Smooth muscle cell (in vitro differentiated cells): Measurements from ENCODE around the gene CENPU. TPM values are rescaled to one million over a fixed set of nuclear protein-coding genes. Genes with fewer than 3 reads are reported as not detected.
"Not testable (repeated sequence)": the region's sequence is repeated elsewhere in the genome, so short reads cannot be mapped to it uniquely, and the experiment has no call there.

Source experiments
- DNase-seq: peaks from one replicate; lab custom pipeline; 2025; ENCODE audit not compliant: unreplicated experiment; lab: John Stamatoyannopoulos, UW
- H2AFZ ChIP-seq: fragments of 200-600 bp; sonication (generic); 2 replicates; pipeline ENCODE4 v1.6.0; 2016; ENCODE audit warnings: antibody characterized with exemption, low read depth, mild to moderate bottlenecking
- H3F3A ChIP-seq: fragments of 200-600 bp; sonication (generic); 2 replicates; pipeline ENCODE4 v1.6.0; 2017; ENCODE audit warnings: antibody characterized with exemption, low read depth
- H3K27ac ChIP-seq: fragments of 200-600 bp; sonication (generic); 2 replicates; pipeline ENCODE4 v1.5.1; 2016; ENCODE audit warnings: low read depth, mild to moderate bottlenecking
- H3K27me3 ChIP-seq: fragments of 200-600 bp; sonication (generic); 2 replicates; pipeline ENCODE4 v1.6.1; 2016; ENCODE audit warnings: low read depth, mild to moderate bottlenecking
- H3K36me3 ChIP-seq: fragments of 200-600 bp; sonication (generic); 2 replicates; pipeline ENCODE4 v1.5.1; 2016; ENCODE audit warnings: low read depth
- H3K4me1 ChIP-seq: fragments of 200-600 bp; sonication (generic); 2 replicates; pipeline ENCODE4 v1.5.1; 2016; ENCODE audit warnings: low read depth
- H3K4me2 ChIP-seq: fragments of 200-600 bp; sonication (generic); 2 replicates; pipeline ENCODE4 v1.6.0; 2016; ENCODE audit warnings: mild to moderate bottlenecking
- H3K4me3 ChIP-seq: fragments of 200-600 bp; sonication (generic); 2 replicates; pipeline ENCODE4 v1.5.1; 2016; ENCODE audit warnings: mild to moderate bottlenecking
- H3K79me2 ChIP-seq: fragments of 200-600 bp; sonication (generic); 2 replicates; pipeline ENCODE4 v1.6.0; 2016; ENCODE audit warnings: low read depth, mild to moderate bottlenecking
- H3K9ac ChIP-seq: fragments of 200-600 bp; sonication (generic); 2 replicates; pipeline ENCODE4 v1.6.0; 2016; ENCODE audit warnings: low read depth
- H3K9me3 ChIP-seq: fragments of 200-600 bp; sonication (generic); replicated peaks from 2 replicates; pipeline ENCODE4 v1.5.1; 2016; ENCODE audit warnings: low read depth
- H4K20me1 ChIP-seq: fragments of 200-600 bp; sonication (generic); 2 replicates; pipeline ENCODE4 v1.6.0; 2016; ENCODE audit warnings: low read depth
- WGBS: methylation state at CpG from one replicate; pipeline ENCODE4 v1.1.7; 2016; ENCODE audit warnings: low lambda C conversion rate; 5-methylcytosine and 5-hydroxymethylcytosine counted together
- polyA plus RNA-seq: library from polyadenylated mRNA; unstranded; fragments of >200 nt; fragmentation: Nextera tagmentation; extraction: Ambion mirVana; gene quantifications from 2 replicates; pipeline ENCODE4 v1.2.1, GENCODE V29; 2016
- total RNA-seq: library from RNA; depleted of rRNA; stranded (reverse); fragments of >200 nt; gene quantifications from 2 replicates; pipeline ENCODE4 v1.2.3, GENCODE V29; 2014
- TF ChIP-seq, protein P1 (sequence below): fragments of 200-600 bp; sonication (generic); IDR thresholded peaks from 2 replicates; pipeline ENCODE4 v1.5.1; 2017; ENCODE audit warnings: borderline replicate concordance, mild to moderate bottlenecking, antibody characterized with exemption; ENCODE audit not compliant: insufficient read depth, poor library complexity, severe bottlenecking

CENPU gene
- total RNA-seq = 12.9 and 18.4 TPM in 2 replicates
- polyA plus RNA-seq = 9.1 and 12.2 TPM in 2 replicates

DNA sequence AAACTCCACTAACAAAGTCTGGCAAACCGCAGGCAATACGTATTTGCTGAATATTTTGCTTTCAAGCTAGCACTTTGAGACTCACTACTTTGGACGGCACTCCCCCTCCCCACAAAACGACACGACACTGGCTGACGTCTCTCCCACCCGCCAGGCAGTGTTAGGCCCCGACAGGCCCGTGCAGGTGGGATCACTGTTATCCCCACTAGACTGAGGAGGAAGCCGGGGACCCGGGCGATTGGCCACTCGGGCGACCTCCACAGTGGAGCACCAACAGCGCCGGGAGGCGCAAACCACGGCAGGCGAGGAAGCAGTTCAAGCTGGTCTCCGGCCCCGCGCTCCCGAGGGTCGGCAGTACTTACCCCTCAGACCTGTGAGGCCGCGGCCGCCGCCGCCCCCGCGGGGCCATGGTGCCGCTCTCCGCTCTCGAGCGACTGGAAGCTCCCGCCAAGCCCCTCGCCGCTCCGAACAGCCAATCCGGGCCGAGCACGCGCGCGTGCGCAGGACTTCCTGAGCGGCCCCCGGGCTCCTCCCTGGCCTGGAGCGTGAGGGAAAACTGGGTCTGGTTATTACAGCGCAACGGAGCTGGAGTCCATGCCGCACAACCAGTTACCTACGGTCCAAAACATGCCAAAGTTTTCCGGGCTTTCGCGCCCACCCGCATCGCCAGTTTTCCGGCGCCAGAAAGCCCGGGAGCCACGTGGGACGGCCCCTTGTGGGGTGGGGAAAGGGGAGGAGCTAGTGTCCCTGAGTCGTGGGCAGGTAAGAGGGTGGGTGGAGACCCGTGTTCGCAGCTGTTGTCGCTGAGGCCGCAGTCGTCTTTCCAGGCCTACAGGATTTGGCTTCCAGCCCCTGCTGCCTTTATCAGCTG, at the start of gene CENPU:
Gene CENPU (minus strand): TSS at position 443 of the 871 bp plus-strand sequence. CDS start 34 bp downstream, at position 409.
- peaks cover 12% of the 10 kb centered on the region for H3K79me2 ChIP-seq
- 2% methylated on average over 51 of the region's 69 CpGs for WGBS
- no peaks in the 10 kb centered on the region for H3K9me3 ChIP-seq

DNA sequence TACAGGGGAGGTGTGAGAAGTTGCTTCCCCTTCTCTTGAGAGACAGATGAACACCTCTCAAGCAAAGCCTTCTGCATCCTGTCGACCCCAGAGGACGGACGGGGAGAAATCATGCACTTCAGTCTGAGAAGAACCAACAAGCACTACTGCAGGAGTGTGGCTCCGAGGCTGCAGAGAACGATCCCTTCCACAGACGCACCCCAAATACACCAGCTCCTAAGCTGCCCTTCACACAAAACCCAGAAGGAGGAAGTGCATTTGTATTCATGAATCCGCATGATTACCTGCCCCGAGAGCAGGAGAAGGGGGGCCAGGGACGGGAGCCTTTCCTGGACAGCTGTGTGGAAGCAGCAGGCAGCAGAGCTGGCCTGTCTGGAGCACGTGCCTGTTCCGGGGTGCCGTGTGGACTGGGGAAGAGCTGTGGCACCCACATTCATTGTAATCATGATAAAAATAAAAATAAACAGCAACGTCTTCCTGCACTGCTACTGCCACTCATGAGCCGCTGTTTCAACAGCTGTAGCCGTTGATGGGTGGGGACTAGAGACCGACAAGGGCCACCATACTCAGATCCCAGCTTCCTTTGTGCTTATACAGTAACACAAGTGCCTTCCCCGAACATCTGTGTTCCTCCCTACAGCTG, 49.0 kb upstream of the CENPU start:
- H3K4me2 ChIP-seq = no peak overlapping the region
- no peaks in the 10 kb centered on the region for H3K4me1 ChIP-seq
- H3K79me2 ChIP-seq = no peaks in the 10 kb centered on the region
- H3K27ac ChIP-seq = no peak overlapping the region
- TF ChIP-seq, protein P1, sequence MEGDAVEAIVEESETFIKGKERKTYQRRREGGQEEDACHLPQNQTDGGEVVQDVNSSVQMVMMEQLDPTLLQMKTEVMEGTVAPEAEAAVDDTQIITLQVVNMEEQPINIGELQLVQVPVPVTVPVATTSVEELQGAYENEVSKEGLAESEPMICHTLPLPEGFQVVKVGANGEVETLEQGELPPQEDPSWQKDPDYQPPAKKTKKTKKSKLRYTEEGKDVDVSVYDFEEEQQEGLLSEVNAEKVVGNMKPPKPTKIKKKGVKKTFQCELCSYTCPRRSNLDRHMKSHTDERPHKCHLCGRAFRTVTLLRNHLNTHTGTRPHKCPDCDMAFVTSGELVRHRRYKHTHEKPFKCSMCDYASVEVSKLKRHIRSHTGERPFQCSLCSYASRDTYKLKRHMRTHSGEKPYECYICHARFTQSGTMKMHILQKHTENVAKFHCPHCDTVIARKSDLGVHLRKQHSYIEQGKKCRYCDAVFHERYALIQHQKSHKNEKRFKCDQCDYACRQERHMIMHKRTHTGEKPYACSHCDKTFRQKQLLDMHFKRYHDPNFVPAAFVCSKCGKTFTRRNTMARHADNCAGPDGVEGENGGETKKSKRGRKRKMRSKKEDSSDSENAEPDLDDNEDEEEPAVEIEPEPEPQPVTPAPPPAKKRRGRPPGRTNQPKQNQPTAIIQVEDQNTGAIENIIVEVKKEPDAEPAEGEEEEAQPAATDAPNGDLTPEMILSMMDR = no peak
- no peak for DNase-seq
- H2AFZ ChIP-seq = no peak overlapping the region
- WGBS = 83% methylated on average over 17 of the region's 17 CpGs
- no peaks in the 10 kb centered on the region for H3K27me3 ChIP-seq
- H3K36me3 ChIP-seq = no peaks in the 10 kb centered on the region
- H3K9ac ChIP-seq = no peak overlapping the region
- H3K4me3 ChIP-seq = no peak overlapping the region
- no peaks in the 10 kb centered on the region for H3K9me3 ChIP-seq
- no peaks in the 10 kb centered on the region for H3F3A ChIP-seq
- H4K20me1 ChIP-seq = no peaks in the 10 kb centered on the region

More for the DNA sequence above, at the start of gene CENPU:
- Histone ChIP-seq H3K4me3 (peak within 1 kb of the TSS; percentile 86), H3K27me3 (no peaks in the 10 kb centered on the region), H3K36me3 (no peaks in the 10 kb centered on the region), H3F3A (no peaks in the 10 kb centered on the region), H3K27ac (peak within 1 kb of the TSS; percentile 63), H3K4me1 (peaks cover 15% of the 10 kb centered on the region), H3K4me2 (peak within 1 kb of the TSS; percentile 99), H4K20me1 (no peaks in the 10 kb centered on the region), H3K9ac (peak within 1 kb of the TSS; percentile 70), H2AFZ (peak within 1 kb of the TSS; percentile 99)
- TF ChIP-seq, protein P1 = no peak
- DNase-seq = peak; percentile 92

DNA sequence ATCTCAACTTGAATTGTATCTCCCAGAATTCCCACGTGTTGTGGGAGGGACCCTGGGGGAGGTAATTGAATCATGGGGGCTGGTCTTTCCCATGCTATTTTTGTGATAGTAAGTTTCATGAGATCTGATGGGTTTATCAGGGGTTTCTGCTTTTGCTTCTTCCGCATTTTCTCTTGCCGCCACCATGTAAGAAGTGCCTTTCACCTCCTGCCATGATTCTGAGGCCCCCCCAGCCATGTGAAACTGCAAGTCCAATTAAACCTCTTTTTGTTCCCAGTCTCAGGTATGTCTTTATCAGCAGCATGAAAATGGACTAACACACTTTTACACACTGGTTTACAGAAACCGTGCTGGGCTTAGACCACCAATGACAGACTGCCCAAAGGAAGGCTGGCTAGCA, 45.3 kb upstream of the CENPU start:
- H3K4me2 ChIP-seq, H3K9me3 ChIP-seq, H3K9ac ChIP-seq, DNase-seq, H3K27ac ChIP-seq, H3K4me3 ChIP-seq, H3K27me3 ChIP-seq, H3K4me1 ChIP-seq, H3F3A ChIP-seq, H2AFZ ChIP-seq, H3K79me2 ChIP-seq, H4K20me1 ChIP-seq, H3K36me3 ChIP-seq: not testable (repeated sequence)
- WGBS = 93% methylated on average over 4 of the region's 4 CpGs

- no peaks in the 10 kb centered on the region for H3F3A ChIP-seq
- H3K9me3 ChIP-seq = no peaks in the 10 kb centered on the region
- no peaks in the 10 kb centered on the region for H3K79me2 ChIP-seq
- no peak for DNase-seq
- H3K4me1 ChIP-seq = no peaks in the 10 kb centered on the region
- H3K27ac ChIP-seq = no peak overlapping the region
- H3K4me3 ChIP-seq = no peak overlapping the region
- no peak overlapping the region for H3K4me2 ChIP-seq
- no peaks in the 10 kb centered on the region for H3K36me3 ChIP-seq
- no peaks in the 10 kb centered on the region for H3K27me3 ChIP-seq
- H2AFZ ChIP-seq = no peak overlapping the region
- H3K9ac ChIP-seq = no peak overlapping the region
- TF ChIP-seq, protein P1 = no peak
- H4K20me1 ChIP-seq = no peaks in the 10 kb centered on the region
- WGBS = 84% methylated on average over 8 of the region's 8 CpGs
Measured at GRCh38 chr4:184778325-184778724, 44.4 kb upstream of the CENPU start.
